Right renal pelvis (tissue), 4 donors: ENCODE measurements around the gene TESPA1. TPM values are rescaled to one million over a fixed set of nuclear protein-coding genes. Genes with fewer than 3 reads are reported as not detected.
"Not testable (repeated sequence)": the region's sequence is repeated elsewhere in the genome, so short reads cannot be mapped to it uniquely, and the experiment has no call there.

Experiments used
- DNase-seq, 4 donors: peaks; one replicate each; pipeline ENCODE4 v3.0.0-alpha.2; 2013; ENCODE audit warnings: low read depth in 4 of 4, low spot score in 3 of 4, missing footprints in 1 of 4
- polyA plus RNA-seq, 4 donors: library from polyadenylated mRNA; unstranded; fragments of 120-200 nt; gene quantifications; one replicate each; pipeline ENCODE4 v1.2.1, GENCODE V29; 2013; ENCODE audit not compliant: insufficient read length in 4 of 4

TESPA1 gene
- polyA plus RNA-seq, 4 donors: 0.18 to 1.1 (median 0.30) TPM

GRCh38 chr12:54954228-54954627 is 30.3 kb downstream of the TESPA1 start:
- no peak for DNase-seq

GRCh38 chr12:54950071-54950727 is 34.4 kb downstream of the TESPA1 start:
- DNase-seq: no peak

- no peak for DNase-seq
These were observed 35.4 kb downstream of the TESPA1 start for GRCh38 chr12:54949073-54949711.

GRCh38 chr12:54948171-54948570 is 36.4 kb downstream of the TESPA1 start:
- DNase-seq: no peak

- no peak for DNase-seq
These were observed 39.5 kb downstream of the TESPA1 start for GRCh38 chr12:54945082-54945481.

GRCh38 chr12:54943292-54943691 is 41.3 kb downstream of the TESPA1 start:
- not testable (repeated sequence) for DNase-seq

- DNase-seq: no peak
These were observed 42.9 kb downstream of the TESPA1 start for GRCh38 chr12:54941659-54942058.

- no peak for DNase-seq
These were observed 43.7 kb downstream of the TESPA1 start for GRCh38 chr12:54940727-54941315.

- no peak for DNase-seq
These were observed 46.6 kb downstream of the TESPA1 start for GRCh38 chr12:54937929-54938328.

- no peak for DNase-seq
These were observed 47.2 kb downstream of the TESPA1 start for GRCh38 chr12:54937376-54937775.

GRCh38 chr12:54936736-54937135 is 47.8 kb downstream of the TESPA1 start:
- no peak for DNase-seq

- DNase-seq: no peak
These were observed 49.2 kb downstream of the TESPA1 start for GRCh38 chr12:54935235-54935951.

- no peak for DNase-seq
These were observed 50.1 kb downstream of the TESPA1 start for GRCh38 chr12:54934419-54934818.

GRCh38 chr12:54933376-54933775 is 51.2 kb downstream of the TESPA1 start:
- DNase-seq: no peak

- no peak for DNase-seq
These were observed 51.9 kb downstream of the TESPA1 start for GRCh38 chr12:54932691-54933090.

GRCh38 chr12:54932038-54932437 is 52.5 kb downstream of the TESPA1 start:
- DNase-seq: no peak

- no peak for DNase-seq
These were observed 54.6 kb downstream of the TESPA1 start for GRCh38 chr12:54929998-54930397.

GRCh38 chr12:54926246-54926645 is 58.3 kb downstream of the TESPA1 start:
- no peak for DNase-seq

GRCh38 chr12:54924972-54925707 is 59.4 kb downstream of the TESPA1 start:
- no peak for DNase-seq

GRCh38 chr12:54917001-54917488 is 67.5 kb downstream of the TESPA1 start:
- no peak for DNase-seq
